ENCODE results near the gene COP1. TPM values are rescaled to one million over a fixed set of nuclear protein-coding genes. Genes with fewer than 3 reads are reported as not detected.

Gene COP1
- polyA plus RNA-seq, 1 donor (not counting 4 experiments of a cell fraction or from before 2014, with no cell fraction given) = 38.9 TPM

DNA sequence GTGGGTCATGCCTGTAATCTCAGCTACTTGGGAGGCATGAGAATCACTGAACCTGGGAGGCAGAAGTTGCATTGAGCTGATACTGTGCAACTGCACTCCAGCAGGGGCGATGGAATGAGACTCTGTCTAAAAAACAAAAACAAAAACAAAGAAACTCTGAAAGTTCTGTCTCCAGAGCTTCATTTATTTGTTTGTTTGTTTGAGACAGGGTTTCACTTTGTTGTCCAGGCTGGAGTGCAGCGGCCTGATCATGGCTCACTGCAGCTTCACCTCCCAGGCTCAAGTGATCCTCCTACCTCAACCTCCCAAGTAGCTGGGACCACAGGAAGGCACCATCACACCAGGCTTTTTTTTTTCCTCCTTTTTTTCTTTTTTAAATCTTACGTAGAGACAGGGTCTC is 271.9 kb downstream of the COP1 start:
- H3K9me1 ChIP-seq (ENCODE audit: control insufficient read depth, extremely low read depth, insufficient read depth, low read length) = no peaks in the 10 kb centered on the region
- no peaks in the 10 kb centered on the region for H3K9me3 ChIP-seq (ENCODE audit: control insufficient read depth, low read depth, low read length)
- DNase-seq (ENCODE audit: low read depth, low spot score) (no peak), FAIRE-seq (no peak)
- TF ChIP-seq EZH2 (IDR thresholded peaks at IDR 0.05; ENCODE audit: low read length) = no peak
- TF ChIP-seq, protein P1, sequence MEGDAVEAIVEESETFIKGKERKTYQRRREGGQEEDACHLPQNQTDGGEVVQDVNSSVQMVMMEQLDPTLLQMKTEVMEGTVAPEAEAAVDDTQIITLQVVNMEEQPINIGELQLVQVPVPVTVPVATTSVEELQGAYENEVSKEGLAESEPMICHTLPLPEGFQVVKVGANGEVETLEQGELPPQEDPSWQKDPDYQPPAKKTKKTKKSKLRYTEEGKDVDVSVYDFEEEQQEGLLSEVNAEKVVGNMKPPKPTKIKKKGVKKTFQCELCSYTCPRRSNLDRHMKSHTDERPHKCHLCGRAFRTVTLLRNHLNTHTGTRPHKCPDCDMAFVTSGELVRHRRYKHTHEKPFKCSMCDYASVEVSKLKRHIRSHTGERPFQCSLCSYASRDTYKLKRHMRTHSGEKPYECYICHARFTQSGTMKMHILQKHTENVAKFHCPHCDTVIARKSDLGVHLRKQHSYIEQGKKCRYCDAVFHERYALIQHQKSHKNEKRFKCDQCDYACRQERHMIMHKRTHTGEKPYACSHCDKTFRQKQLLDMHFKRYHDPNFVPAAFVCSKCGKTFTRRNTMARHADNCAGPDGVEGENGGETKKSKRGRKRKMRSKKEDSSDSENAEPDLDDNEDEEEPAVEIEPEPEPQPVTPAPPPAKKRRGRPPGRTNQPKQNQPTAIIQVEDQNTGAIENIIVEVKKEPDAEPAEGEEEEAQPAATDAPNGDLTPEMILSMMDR (optimal IDR thresholded peaks at IDR 0.05 in 1 of 3, IDR thresholded peaks at IDR 0.05 in 1 of 3, conservative IDR thresholded peaks at IDR 0.05 in 1 of 3; ENCODE audit: extremely low read depth in 1 of 3, insufficient read depth in 2 of 3, low read length in 3 of 3) = no peak
- H3K79me2 ChIP-seq (ENCODE audit: control insufficient read depth, insufficient read depth, low read length) = no peaks in the 10 kb centered on the region
- dilution Hi-C loops (cut with MboI; ENCODE audit: extremely low pct_ligation_motif_present, low sequenced_read_pairs) = no loop called here
- H3K4me1 ChIP-seq (ENCODE audit: control insufficient read depth, extremely low read depth, insufficient read depth, low read length) = no peaks in the 10 kb centered on the region
- no peaks in the 10 kb centered on the region for H4K20me1 ChIP-seq (ENCODE audit: control insufficient read depth, extremely low read depth, insufficient read depth, low read length)
- no peak overlapping the region for H3K9ac ChIP-seq (ENCODE audit: control insufficient read depth, extremely low read depth, insufficient read depth, low read length)
- H3K4me3 ChIP-seq (ENCODE audit: control insufficient read depth in 2 of 3, extremely low read depth in 1 of 3, insufficient read depth in 2 of 3, low read depth in 1 of 3, low read length in 3 of 3) = no peak overlapping the region
- no peaks in the 10 kb centered on the region for H3K36me3 ChIP-seq (ENCODE audit: control insufficient read depth in 2 of 2, extremely low read depth in 1 of 2, insufficient read depth in 2 of 2, low read length in 2 of 2)
- no peaks in the 10 kb centered on the region for H3K27me3 ChIP-seq (ENCODE audit: control insufficient read depth, extremely low read depth, insufficient read depth, low read length)
- no peak overlapping the region for H3K4me2 ChIP-seq (ENCODE audit: control insufficient read depth, extremely low read depth, insufficient read depth, low read depth, low read length)
- no peak overlapping the region for H2AFZ ChIP-seq (ENCODE audit: control insufficient read depth, low read length)
- no peak overlapping the region for H3K27ac ChIP-seq (ENCODE audit: control insufficient read depth, insufficient read depth, low read length)

DNA sequence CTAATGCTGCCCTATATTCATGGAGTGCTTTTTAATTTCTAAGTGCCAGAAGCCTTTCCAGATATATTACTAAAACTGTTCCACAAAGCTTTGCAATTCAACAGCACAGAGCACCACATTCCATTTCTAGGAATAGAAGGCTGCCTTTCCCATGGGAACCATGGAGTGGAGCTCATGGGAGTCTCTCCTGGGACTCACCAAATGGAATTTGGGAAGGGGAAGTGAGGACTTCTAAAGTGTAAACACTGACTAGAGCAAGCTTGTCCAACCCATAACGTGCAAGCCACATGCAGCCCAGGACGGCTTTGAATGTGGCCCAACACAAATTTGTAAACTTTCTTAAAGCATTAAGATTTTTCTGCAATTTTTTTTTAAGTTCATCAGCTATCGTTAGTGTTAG is 273.3 kb downstream of the COP1 start:
- no peak for FAIRE-seq
- TF ChIP-seq EZH2 (IDR thresholded peaks at IDR 0.05; ENCODE audit: low read length) = no peak
- TF ChIP-seq, protein P1 (optimal IDR thresholded peaks at IDR 0.05 in 1 of 3, IDR thresholded peaks at IDR 0.05 in 1 of 3, conservative IDR thresholded peaks at IDR 0.05 in 1 of 3; ENCODE audit: extremely low read depth in 1 of 3, insufficient read depth in 2 of 3, low read length in 3 of 3) = no peak
- dilution Hi-C loops (cut with MboI; ENCODE audit: extremely low pct_ligation_motif_present, low sequenced_read_pairs) = no loop called here
- no peak for DNase-seq (ENCODE audit: low read depth, low spot score)
- no peaks in the 10 kb centered on the region for H3K36me3 ChIP-seq (ENCODE audit: control insufficient read depth in 2 of 2, extremely low read depth in 1 of 2, insufficient read depth in 2 of 2, low read length in 2 of 2)
- no peaks in the 10 kb centered on the region for H3K9me3 ChIP-seq (ENCODE audit: control insufficient read depth, low read depth, low read length)
- H3K79me2 ChIP-seq (ENCODE audit: control insufficient read depth, insufficient read depth, low read length) = no peaks in the 10 kb centered on the region
- no peak overlapping the region for H3K27ac ChIP-seq (ENCODE audit: control insufficient read depth, insufficient read depth, low read length)
- H3K9ac ChIP-seq (ENCODE audit: control insufficient read depth, extremely low read depth, insufficient read depth, low read length) = no peak overlapping the region
- H3K27me3 ChIP-seq (ENCODE audit: control insufficient read depth, extremely low read depth, insufficient read depth, low read length) = no peaks in the 10 kb centered on the region
- H2AFZ ChIP-seq (ENCODE audit: control insufficient read depth, low read length) = no peak overlapping the region
- H4K20me1 ChIP-seq (ENCODE audit: control insufficient read depth, extremely low read depth, insufficient read depth, low read length) = no peaks in the 10 kb centered on the region
- no peaks in the 10 kb centered on the region for H3K9me1 ChIP-seq (ENCODE audit: control insufficient read depth, extremely low read depth, insufficient read depth, low read length)
- H3K4me3 ChIP-seq (ENCODE audit: control insufficient read depth in 2 of 3, extremely low read depth in 1 of 3, insufficient read depth in 2 of 3, low read depth in 1 of 3, low read length in 3 of 3) = no peak overlapping the region
- H3K4me2 ChIP-seq (ENCODE audit: control insufficient read depth, extremely low read depth, insufficient read depth, low read depth, low read length) = no peak overlapping the region
- H3K4me1 ChIP-seq (ENCODE audit: control insufficient read depth, extremely low read depth, insufficient read depth, low read length) = no peaks in the 10 kb centered on the region
